DOHH2 (cell line): ENCODE measurements around the gene SMIM21.

Source experiments
- H3F3A ChIP-seq: fragments of 200-600 bp; sonication (generic), shearing (Covaris generic); 2 replicates; pipeline ENCODE4 v1.6.0; 2016; ENCODE audit warnings: antibody characterized with exemption, mild to moderate bottlenecking; ENCODE audit not compliant: control insufficient read depth, insufficient read depth
- H3K27ac ChIP-seq: fragments of 200-600 bp; sonication (generic); 2 replicates; pipeline ENCODE4 v1.5.1; 2014; ENCODE audit warnings: low read depth, mild to moderate bottlenecking, low read length, moderate library complexity
- H3K27me3 ChIP-seq: fragments of 200-600 bp; sonication (generic); 2 replicates; pipeline ENCODE4 v1.6.1; 2014; ENCODE audit warnings: mild to moderate bottlenecking, low read length, mixed read lengths; ENCODE audit not compliant: control insufficient read depth
- H3K36me3 ChIP-seq: fragments of 200-600 bp; sonication (generic); 2 replicates; pipeline ENCODE4 v1.6.1; 2014; ENCODE audit warnings: mild to moderate bottlenecking, low read length, moderate library complexity, mixed read lengths; ENCODE audit not compliant: control insufficient read depth
- H3K4me1 ChIP-seq: fragments of 200-600 bp; sonication (generic); 2 replicates; pipeline ENCODE4 v1.6.1; 2014; ENCODE audit warnings: mild to moderate bottlenecking, low read length, mixed read lengths; ENCODE audit not compliant: control insufficient read depth
- H3K4me2 ChIP-seq: fragments of 200-600 bp; sonication (generic); 2 replicates; pipeline ENCODE4 v1.6.0; 2014; ENCODE audit warnings: mild to moderate bottlenecking, low read length, moderate library complexity
- H3K4me3 ChIP-seq: fragments of 200-600 bp; sonication (generic); 2 replicates; pipeline ENCODE4 v1.5.1; 2014; ENCODE audit warnings: mild to moderate bottlenecking, low read length, mixed read lengths
- H3K79me2 ChIP-seq: fragments of 200-600 bp; sonication (generic); 2 replicates; pipeline ENCODE4 v1.6.1; 2014; ENCODE audit warnings: mild to moderate bottlenecking, low read length, mixed read lengths; ENCODE audit not compliant: control insufficient read depth
- H3K9me2 ChIP-seq: fragments of 200-600 bp; sonication (generic); replicated peaks from 2 replicates; pipeline ENCODE4 v1.6.1; 2014; ENCODE audit warnings: mild to moderate bottlenecking, low read length, mixed read lengths; ENCODE audit not compliant: control insufficient read depth
- H3K9me3 ChIP-seq: fragments of 200-600 bp; sonication (generic); 2 replicates; pipeline ENCODE4 v1.6.1; 2014; ENCODE audit warnings: antibody characterized with exemption, low read length, mixed read lengths; ENCODE audit not compliant: control insufficient read depth, insufficient read depth
- H4K20me1 ChIP-seq: fragments of 200-600 bp; sonication (generic); 2 replicates; pipeline ENCODE4 v1.6.0; 2014; ENCODE audit warnings: low read depth, mild to moderate bottlenecking, antibody characterized with exemption, low read length, moderate library complexity; ENCODE audit not compliant: control insufficient read depth, insufficient read depth
- EZH2phosphoT487 ChIP-seq: fragments of 200-600 bp; sonication (generic); IDR thresholded peaks from 2 replicates; pipeline ENCODE4 v1.6.1; 2017; ENCODE audit warnings: borderline replicate concordance, mild to moderate bottlenecking, antibody characterized with exemption, low read length, moderate library complexity, mixed read lengths
- TF ChIP-seq, protein P1 (sequence below): fragments of 200-600 bp; sonication (generic); IDR thresholded peaks from one replicate; pipeline ENCODE4 v1.5.1; 2014; ENCODE audit warnings: antibody characterized with exemption, mild to moderate bottlenecking, low read depth, low read length; ENCODE audit not compliant: poor library complexity, severe bottlenecking

SMIM21 gene

DNA sequence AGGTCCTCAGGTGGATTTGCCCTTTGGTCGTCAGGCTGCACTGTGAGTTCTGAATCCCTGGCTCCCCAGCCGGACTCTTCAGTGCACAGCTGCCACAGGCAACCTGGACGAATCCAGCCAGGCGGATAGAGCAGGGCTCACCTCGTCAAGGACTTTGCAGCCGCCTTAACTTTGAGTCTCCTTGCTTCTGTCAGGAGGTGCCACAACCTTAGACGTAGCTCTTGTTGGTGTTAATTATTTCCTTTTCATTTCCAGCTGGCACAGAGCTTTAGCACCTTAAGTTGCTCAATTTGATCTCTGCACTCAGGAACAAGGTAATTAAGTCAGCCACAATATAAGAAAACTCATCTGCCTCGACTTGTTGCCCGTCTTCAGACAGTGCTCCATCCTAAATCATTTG is 17.7 kb downstream of the SMIM21 start:
- Histone ChIP-seq H3K36me3 (no peaks in the 10 kb centered on the region), H3F3A (no peaks in the 10 kb centered on the region), H3K79me2 (no peaks in the 10 kb centered on the region), H3K4me1 (no peaks in the 10 kb centered on the region), H3K4me3 (no peak overlapping the region), H3K27ac (no peak overlapping the region), H3K4me2 (no peak overlapping the region), H3K9me2 (no peaks in the 10 kb centered on the region), H3K9me3 (no peaks in the 10 kb centered on the region), H3K27me3 (no peaks in the 10 kb centered on the region), H4K20me1 (no peaks in the 10 kb centered on the region)
- TF ChIP-seq EZH2phosphoT487 = no peak
- TF ChIP-seq, protein P1, sequence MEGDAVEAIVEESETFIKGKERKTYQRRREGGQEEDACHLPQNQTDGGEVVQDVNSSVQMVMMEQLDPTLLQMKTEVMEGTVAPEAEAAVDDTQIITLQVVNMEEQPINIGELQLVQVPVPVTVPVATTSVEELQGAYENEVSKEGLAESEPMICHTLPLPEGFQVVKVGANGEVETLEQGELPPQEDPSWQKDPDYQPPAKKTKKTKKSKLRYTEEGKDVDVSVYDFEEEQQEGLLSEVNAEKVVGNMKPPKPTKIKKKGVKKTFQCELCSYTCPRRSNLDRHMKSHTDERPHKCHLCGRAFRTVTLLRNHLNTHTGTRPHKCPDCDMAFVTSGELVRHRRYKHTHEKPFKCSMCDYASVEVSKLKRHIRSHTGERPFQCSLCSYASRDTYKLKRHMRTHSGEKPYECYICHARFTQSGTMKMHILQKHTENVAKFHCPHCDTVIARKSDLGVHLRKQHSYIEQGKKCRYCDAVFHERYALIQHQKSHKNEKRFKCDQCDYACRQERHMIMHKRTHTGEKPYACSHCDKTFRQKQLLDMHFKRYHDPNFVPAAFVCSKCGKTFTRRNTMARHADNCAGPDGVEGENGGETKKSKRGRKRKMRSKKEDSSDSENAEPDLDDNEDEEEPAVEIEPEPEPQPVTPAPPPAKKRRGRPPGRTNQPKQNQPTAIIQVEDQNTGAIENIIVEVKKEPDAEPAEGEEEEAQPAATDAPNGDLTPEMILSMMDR = no peak

DNA sequence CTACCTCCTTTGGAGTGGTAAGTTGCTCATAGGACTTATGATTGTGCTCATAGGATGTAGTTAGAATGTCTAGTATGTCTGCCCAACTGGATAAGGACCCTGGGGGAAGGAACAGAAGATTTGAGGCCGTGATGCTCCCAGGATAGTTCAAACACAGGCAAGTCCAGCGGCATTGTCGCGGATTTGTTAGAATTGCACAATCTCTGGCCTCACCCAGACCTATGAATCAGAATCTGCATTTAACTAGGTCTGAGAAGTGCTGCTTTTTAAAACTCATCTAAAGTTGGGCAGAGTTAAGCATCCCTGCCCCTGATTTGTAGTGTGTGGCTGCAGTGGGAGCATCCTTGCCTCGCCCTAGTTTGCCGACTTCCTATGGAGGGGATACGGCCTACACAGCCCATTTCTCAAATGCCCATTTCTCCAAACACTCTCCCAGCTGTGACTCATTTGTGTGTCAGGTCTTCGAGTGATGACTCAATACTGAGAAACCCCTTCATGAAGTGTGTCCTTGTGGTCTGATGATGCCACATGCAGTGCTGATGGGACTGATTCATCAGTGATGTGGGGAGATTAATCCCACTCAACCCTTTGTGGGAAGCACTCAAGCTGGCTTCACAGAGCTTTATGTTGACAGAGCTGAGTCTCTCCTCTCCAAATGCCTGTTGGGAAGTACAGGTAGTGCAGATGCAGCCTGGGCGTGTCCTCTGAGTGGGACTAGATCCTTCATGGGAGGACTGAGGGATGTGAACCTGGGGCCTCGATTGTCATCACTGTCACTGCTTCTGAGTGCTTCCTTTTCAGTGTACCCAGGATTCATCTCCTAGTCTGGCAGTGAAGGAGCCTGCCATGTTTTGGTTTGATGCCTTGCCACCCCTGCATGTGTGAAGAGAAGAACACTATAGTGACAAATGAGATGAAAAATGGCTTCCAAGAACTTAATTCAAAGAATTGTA is 18.7 kb downstream of the SMIM21 start:
- Histone ChIP-seq H4K20me1 (no peaks in the 10 kb centered on the region), H3K27me3 (peaks cover 3% of the 10 kb centered on the region; the same call in 1 of the 2 replicates), H3K4me2 (no peak overlapping the region), H3F3A (no peaks in the 10 kb centered on the region), H3K4me3 (no peak overlapping the region), H3K4me1 (no peaks in the 10 kb centered on the region), H3K79me2 (no peaks in the 10 kb centered on the region), H3K9me3 (no peaks in the 10 kb centered on the region), H3K27ac (no peak overlapping the region), H3K36me3 (no peaks in the 10 kb centered on the region), H3K9me2 (no peaks in the 10 kb centered on the region)
- TF ChIP-seq EZH2phosphoT487 = no peak
- TF ChIP-seq, protein P1 = no peak

DNA sequence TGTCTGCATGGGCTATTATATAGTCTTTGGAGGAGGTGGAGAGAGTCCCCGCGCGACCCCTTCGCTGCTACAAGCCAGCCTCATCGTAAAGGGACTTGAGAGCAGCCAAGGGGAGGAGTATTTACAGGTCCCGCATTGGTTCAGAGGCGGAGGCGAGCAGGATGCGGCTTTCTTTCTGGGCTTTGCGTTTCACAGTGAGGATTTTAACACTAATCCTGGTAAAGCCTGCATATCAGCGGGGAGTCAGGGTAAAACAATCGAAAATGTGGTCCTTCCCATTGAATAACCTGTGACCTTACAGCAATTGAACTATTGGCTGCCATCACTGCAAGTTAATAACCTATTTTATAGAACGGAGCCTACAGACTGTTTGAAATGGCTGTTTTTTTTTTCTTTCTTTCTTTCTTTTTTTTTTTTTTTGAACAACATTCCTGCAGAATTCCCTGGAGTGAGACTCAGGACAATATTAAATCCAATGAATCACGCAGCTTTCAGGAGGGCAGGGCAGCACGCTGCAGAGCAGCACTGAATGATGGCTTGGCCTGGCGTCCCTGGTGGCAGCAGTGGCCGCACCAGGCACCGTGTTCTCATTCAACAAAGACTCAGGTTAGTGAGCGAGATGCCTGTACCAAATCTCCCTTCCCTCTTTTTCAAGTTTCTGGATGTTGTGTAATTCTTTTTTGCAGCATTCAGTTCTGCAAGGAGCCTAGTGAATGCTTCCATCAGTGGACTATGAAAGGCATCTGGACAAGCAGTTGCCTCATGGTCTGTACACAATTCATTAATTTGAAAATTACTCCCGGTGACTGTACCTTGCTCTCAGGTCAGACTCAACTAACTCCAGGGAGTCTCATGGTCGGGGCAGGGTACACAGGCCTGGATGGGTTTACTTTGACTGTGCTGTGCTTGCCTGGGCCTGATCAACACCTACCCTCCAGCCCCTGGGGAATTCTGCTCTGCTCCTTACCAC is 19.8 kb downstream of the SMIM21 start:
- peaks cover 3% of the 10 kb centered on the region; the same call in 1 of the 2 replicates for H3K27me3 ChIP-seq
- H3F3A ChIP-seq = no peaks in the 10 kb centered on the region
- H3K4me1 ChIP-seq = no peaks in the 10 kb centered on the region
- no peaks in the 10 kb centered on the region for H4K20me1 ChIP-seq
- TF ChIP-seq, protein P1 = no peak
- no peak for TF ChIP-seq EZH2phosphoT487
- no peaks in the 10 kb centered on the region for H3K9me3 ChIP-seq
- H3K79me2 ChIP-seq = no peaks in the 10 kb centered on the region
- no peaks in the 10 kb centered on the region for H3K36me3 ChIP-seq
- no peak overlapping the region for H3K4me2 ChIP-seq
- H3K4me3 ChIP-seq = no peak overlapping the region
- H3K9me2 ChIP-seq = no peaks in the 10 kb centered on the region
- H3K27ac ChIP-seq = no peak overlapping the region
